Smooth muscle cell of the brain vasculature (primary cell): Measurements from ENCODE around the gene PRPF31.
"Not testable (repeated sequence)": the region's sequence is repeated elsewhere in the genome, so short reads cannot be mapped to it uniquely, and the experiment has no call there.

Experiments
- DNase-seq: peaks from one replicate; pipeline ENCODE4 v3.0.0-alpha.2; 2012; ENCODE audit warnings: low read depth, low spot score

PRPF31 gene

DNA sequence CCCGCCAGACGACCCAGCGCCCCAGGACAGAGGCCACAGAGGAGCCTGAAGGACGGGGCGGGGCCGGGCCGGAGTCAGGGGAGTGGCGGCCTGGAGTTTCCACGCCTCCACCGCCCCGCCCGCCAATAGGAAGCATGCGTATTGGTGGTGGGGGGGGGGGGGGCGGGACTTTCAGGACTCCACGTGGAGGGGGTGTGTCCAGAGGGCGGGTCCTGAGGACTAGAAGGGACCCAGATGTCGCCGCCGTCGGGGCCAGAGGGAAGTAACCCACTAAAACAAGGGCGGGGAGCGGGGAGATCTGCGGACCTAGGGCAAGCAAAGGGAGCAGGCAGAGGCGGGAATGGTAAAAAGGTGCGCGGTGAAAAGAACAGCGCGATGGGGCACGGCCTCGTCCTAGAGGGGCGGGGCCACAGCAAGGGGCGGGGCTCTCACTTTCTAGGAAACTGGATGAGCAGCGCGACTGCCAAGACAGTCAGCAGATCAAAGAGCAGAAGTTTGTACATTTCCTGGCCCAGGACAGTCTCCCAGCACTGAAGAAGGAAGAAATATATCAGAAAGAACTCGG, 46.8 kb downstream of the PRPF31 start:
- no peak for DNase-seq

DNA sequence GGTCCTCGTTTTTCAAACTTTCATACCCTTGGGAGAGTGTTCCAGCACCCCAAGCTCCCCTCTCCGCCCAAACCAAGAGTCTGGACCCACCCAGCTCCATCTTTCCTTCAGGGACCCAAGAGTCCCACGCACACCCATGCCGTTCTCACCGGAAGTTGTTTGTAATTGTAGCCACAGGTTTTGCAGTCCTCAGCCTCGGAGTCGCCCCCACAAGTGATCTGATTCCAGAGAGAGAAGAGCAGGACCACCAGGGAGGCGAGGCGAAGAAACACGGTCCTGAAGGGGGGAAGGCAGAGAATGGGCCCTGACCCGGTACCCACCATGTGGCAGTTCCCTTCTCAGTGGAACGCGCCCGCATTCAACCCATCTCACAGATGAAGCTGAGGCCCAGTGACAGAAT, 47.3 kb downstream of the PRPF31 start:
- no peak for DNase-seq

GRCh38 chr19:54164369-54165068, 49.0 kb downstream of the PRPF31 start:
- no peak for DNase-seq

DNA sequence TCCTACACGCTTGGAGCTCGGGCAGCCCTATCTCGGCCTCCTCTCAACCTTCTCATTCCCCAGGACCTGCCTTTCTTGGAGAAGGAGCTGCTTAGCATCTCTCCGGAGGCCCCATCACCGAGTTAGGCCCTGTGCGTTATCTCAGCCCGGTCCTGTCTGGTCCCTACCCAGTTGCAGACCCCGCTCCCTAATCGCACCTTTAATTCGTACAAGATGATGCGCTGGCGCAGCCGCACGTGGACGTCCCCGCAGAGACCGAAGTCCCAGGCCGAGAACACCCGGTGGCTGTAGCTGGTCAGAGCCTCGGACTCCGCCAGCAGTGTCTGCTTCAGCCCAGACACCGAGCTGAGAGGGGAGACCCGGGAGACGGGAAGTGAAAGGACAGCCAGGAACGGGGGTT, 49.7 kb downstream of the PRPF31 start:
- DNase-seq = no peak

DNA sequence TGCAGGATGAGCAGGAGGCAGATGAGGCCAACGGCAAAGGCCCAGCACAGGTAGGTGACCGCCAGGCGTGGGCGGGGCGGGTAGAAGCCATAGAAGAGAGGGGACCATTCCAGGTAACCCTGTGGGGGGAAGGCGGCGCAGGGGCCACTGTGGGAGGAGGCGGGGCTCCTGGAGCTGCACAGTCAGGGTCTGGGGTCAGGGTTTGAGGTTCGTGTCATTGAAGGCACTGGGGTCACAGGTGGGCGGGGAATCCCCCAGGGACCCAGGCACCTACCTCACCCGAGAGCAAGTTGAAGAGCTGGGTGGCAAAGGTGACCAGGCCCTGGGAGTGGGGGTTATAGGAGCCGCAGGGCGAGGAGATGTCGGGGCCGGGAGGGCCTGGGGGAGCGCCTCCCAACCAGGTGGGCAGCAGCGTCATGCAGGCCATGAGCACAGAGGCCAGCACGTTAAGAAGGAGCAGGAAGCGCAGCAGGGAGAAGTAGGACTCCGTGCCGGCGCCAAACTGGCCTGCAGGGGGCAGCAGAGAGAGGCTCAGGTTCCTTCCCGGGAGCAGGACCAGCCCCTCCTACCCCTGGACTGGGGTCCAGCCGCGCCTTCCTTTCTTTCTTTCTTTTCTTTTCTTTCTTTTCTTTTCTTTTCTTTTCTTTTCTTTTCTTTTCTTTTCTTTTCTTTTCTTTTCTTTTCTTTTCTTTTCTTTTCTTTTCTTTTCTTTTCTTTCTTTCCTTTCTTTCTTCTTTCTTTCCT, 52.8 kb downstream of the PRPF31 start:
- peak; percentile 70 for DNase-seq

GRCh38 chr19:54169149-54169740, 53.7 kb downstream of the PRPF31 start:
- DNase-seq = no peak

DNA sequence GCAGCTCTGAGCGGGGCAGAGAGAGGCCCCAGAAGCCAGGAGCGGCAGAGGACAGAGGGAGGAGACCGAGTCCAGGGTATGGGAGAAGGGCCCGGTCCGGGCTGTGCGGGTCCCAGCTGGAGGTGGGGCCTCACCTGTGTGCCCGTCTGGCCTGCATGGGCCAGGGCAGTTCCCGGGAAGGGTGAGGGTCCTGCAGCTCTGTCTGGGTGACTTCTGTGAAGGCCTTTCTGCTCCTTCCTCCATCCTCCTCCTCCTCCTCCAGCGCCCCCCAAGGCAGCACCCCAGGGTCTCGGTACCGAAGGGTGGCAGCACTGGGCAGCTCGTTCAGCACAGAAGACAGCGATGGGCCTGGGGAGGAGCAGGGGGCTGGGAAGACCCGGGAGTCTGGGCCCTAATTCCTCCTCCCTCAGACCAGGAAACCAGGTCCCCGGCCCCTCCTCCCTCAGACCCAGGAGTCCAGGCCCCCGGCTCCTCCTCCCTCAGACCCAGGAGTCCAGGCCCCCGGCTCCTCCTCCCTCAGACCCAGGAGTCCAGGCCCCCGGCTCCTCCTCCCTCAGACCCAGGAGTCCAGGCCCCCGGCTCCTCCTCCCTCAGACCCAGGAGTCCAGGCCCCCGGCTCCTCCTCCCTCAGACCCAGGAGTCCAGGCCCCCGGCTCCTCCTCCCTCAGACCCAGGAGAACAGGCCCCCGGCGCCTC, 56.3 kb downstream of the PRPF31 start:
- not testable (repeated sequence) for DNase-seq

DNA sequence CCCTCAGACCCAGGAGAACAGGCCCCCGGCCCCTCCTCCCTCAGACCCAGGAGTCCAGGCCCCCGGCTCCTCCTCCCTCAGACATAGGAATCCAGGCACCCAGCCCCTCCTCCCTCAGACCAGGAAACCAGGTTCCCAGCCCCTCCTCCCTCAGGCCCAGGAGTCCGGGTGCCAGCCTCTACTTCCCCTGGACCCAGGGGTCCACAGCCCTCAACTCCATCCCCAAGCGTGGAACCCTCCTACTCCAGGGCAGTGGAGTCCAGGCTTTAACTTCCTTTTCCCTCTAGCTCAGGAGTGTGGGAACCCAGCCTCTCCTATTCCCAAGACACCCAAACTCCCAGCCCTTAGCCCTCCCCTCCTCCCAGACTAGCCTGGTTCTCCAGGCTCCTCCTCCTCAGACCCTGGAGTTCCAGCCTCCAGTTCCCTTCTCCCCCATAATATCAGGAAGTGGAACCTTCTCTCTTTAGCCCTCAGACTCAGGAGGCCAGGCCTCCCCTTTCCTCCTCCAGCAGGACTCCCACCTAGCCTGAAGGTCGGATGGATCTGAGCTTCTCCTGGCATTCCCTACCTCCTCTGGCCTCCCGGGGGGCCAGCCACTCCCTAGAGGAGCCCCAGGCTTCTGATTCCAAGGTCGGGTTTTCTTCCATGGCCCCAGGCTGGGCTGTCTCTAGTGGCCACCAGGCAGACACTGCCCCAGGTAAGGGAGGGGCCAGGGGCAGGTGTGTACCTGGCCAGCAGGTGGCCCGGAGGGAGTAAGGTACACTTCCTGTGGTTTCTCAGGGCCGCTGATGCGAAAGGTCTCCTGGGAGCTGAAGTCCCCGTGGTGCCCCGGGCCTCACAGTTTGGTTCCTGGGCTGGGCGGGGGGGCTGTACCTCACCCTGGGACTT, 57.2 kb downstream of the PRPF31 start, which contains the start of gene TMC4:
TSS of gene TMC4 (minus strand) at position 690 of the 888 bp plus-strand sequence. CDS start at position 647, 43 bp downstream.
- DNase-seq = no peak

DNA sequence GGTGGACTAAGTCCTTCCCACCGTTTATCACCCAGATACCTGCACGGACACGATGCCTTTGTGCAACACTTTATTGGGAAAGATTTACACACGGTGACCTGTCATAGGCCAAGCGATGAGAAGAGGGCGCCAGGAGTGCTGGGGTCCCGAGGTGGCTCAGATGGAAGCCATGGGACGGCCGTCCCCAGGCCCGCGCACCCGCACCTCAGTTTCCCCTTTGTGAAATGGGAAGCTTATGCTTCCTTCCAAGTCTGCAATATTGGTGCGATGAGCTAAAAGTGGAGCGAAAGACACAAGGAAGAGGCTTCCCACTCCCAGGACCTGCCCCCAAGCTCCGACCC, 57.8 kb downstream of the PRPF31 start:
- DNase-seq = no peak

DNA sequence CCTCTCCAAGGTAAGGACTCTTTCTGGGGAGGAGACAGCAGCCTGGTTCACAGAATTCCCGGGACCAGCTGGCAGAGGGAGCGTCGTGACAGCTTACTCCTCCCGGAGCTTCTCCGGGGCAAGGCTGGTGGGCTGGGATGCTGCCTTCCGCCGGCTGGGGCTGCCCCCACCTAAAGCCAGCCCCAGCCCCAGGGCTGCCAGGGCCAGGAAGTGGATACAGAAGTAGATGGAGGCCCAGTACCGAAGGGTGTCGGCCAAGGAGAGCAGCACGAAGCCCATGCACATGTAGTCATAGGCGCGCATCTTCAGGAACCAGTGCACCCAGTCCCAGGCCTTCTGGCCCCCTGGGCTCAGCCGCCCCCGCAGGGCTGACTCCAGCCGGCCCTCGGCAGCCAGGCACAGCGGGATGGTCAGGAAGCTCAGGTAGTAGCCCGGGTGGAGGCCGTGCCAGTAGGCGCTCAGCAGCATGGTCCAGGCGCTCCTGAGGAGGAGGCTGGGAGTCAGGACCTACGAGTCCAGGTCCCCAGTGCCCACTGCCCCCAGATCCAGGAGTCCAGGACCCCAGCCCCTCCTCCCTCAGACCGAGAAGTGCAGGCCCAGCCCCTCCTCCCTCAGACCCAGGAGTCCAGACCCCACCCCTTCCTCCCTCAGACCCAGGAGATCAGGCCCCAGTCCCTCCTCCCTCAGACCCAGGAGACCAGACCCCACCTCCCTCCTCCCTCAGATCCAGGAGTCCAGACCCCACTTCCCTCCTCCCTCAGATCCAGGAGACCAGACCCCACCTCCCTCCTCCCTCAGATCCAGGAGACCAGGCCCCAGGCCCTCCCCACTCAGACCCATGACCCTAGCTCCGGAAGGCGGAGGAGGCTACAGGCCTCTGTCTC, 58.6 kb downstream of the PRPF31 start:
- no peak for DNase-seq

DNA sequence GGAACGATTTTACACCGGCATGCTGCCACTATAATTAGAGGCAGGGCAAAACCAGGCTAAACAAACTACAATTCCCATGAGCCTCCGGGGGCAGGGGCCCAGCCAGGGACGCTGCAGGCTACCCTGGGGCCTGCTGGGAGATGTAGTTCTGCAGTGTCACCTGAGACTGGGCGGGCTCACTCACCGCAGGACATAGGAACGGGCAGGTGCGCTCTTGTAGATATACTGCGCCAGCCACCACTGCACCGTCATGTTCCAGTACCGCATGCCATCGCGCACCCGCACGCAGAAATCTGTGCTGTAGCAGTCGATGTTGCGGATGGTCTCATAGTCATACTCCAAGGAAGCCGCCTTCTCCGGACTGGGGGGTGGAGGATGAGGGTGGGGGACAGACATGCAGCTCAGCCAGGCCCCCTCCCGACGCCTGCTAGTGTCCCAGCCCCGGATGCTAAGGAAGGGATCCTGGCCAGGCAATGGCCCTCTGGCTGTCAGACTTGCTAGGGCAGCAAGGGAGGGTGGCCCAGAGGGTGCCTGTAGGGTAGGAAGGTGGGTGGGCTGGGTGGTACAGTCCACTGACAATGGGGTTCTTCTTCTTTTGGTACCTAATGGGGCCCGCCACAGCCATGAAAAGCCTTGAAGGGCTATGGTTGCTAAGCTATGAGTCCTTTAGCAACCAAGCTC, 63.2 kb downstream of the PRPF31 start:
- no peak for DNase-seq

DNA sequence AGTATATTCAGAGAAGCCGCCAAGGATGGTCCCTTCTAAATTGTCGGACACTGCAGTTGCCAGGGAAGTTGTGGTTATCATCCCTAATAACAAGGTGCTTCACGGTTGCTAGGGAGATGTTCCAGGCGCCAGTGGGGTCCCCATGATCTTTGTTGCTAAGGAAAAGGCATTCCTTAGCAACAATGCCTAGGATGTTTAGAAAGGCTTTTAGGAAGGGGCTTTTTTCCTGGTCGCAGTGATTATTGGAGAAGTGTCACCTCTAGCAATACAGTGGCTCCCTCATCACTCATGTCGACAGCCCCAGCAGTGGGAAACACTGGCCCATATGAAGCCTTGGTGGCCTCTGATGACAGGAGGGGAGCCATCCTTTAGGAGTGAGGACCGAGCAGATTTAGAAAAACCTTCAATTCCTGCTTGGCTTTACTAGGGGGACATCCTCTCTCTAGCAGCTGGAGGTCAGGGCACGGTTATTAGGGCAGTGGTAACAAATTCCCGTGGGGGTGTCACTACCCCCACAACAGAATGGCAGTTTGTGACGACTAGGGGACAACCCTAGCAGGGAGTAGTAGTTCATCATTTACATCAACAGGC, 63.8 kb downstream of the PRPF31 start:
- DNase-seq = no peak

DNA sequence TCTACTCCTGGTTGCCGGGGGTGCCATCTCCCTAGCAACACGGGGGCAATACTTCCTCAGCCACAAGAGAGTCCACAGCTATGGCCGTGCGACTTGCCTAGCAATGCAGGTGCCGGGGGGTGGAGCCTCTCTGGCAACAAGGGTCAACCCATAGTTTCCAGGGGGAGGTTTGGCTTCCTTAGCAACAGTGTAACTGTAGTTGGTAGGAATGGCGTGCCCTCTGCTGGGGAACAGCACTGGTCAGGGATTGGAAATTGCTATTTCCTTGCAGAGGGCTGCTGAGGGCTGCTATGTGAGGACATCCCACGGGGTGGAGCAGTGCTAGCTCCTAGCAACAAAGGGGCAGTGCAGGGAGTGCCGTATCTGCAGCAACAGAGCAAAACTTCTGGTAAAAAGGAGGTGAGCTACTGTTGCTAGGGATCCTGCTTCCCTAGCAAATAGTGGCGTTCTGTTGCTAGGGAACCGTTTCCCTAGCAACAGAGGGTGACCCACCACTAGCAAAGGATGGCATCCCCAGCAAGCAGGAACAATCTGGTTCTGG, 64.4 kb downstream of the PRPF31 start:
- no peak for DNase-seq

GRCh38 chr19:54180691-54181091, 65.1 kb downstream of the PRPF31 start:
- DNase-seq = no peak
